ENCODE data around the gene NCK2. TPM values are rescaled to one million over a fixed set of nuclear protein-coding genes. Genes with fewer than 3 reads are reported as not detected.

Gene NCK2
- total and polyA plus RNA-seq, 2 of the 4 experiments (the other 2 are of a cell fraction): 15.8 to 22.2 TPM

- BruUV-seq (replicated peaks): no TSS peak
These were observed 133.2 kb downstream of the NCK2 start for GRCh38 chr2:105877945-105878344.

More at GRCh38 chr2:105877945-105878344, 133.2 kb downstream of the NCK2 start:
- Histone ChIP-seq H3K4me2 (ENCODE audit: low read depth, low read length) (no peak overlapping the region), H4K91ac (ENCODE audit: insufficient read depth, low read depth, low read length) (no peak overlapping the region), H3K56ac (ENCODE audit: extremely low read depth, insufficient read depth, low read length) (no peak overlapping the region), H3K9me3 (ENCODE audit: control insufficient read depth, insufficient read depth, low read length) (peaks cover 2% of the 10 kb centered on the region; the same call in 1 of the 2 replicates), H3K4ac (ENCODE audit: low read depth, low read length) (no peak overlapping the region), H4K20me1 (ENCODE audit: insufficient read depth, low read length) (no peaks in the 10 kb centered on the region), H2BK120ac (ENCODE audit: low read depth, low read length) (no peak overlapping the region), H3K27me3 (ENCODE audit: control insufficient read depth, insufficient read depth, low read length) (no peaks in the 10 kb centered on the region), H3K79me1 (ENCODE audit: low read depth in 1 of 2, low read length in 2 of 2) (peaks cover 22 to 53% of the 10 kb centered on the region in 2 experiments), H3K9me1 (ENCODE audit: insufficient read depth, low read length) (0 out of 2 replicates have a peak, but pooled peaks cover 10% of the 10 kb centered on the region), H2BK20ac (ENCODE audit: low read depth, low read length) (no peak overlapping the region), H3K9ac (ENCODE audit: low read depth, low read length) (no peak overlapping the region), H4K5ac (ENCODE audit: low read depth, low read length) (no peak overlapping the region), H3K18ac (ENCODE audit: low read depth, low read length) (no peak overlapping the region), H2AK9ac (replicated peaks; ENCODE audit: low read depth, low read length, poor library complexity) (no peak overlapping the region), H2AK5ac (ENCODE audit: low read depth, low read length) (no peak overlapping the region), H2BK15ac (ENCODE audit: low read depth, low read length) (no peak overlapping the region), H2AFZ (replicated peaks; ENCODE audit: low read length, poor library complexity) (no peak overlapping the region), H3K4me1 (ENCODE audit: control insufficient read depth, insufficient read depth, low read length) (peaks cover 6% of the 10 kb centered on the region), H3K36me3 (ENCODE audit: control insufficient read depth, insufficient read depth, low read length) (peaks cover 10% of the 10 kb centered on the region), H2BK5ac (ENCODE audit: low read depth, low read length, poor library complexity, severe bottlenecking) (no peak overlapping the region), H3K14ac (replicated peaks; ENCODE audit: low read depth, low read length) (no peak overlapping the region), H3K23ac (ENCODE audit: low read depth, low read length) (no peak overlapping the region), H3K4me3 (ENCODE audit: insufficient read depth, low read depth, low read length) (no peak overlapping the region), H4K8ac (ENCODE audit: low read depth in 2 of 2, low read length in 2 of 2) (no peak overlapping the region), H3K27ac (ENCODE audit: insufficient read depth, low read length) (no peak overlapping the region)
- no peak for ATAC-seq (ENCODE audit: low read depth)
- ChIA-PET CTCF (no interaction called here), POLR2A (ENCODE audit: unreplicated experiment) (no interaction called here)
- dilution Hi-C loops (cut with HindIII; ENCODE audit: low sequenced_read_pairs, unreplicated experiment): no loop called here
- DNase-seq: no peak
- TF ChIP-seq CEBPB (IDR thresholded peaks at IDR 0.05; ENCODE audit: low read depth, low read length): no peak
- TF ChIP-seq POLR2A (IDR thresholded peaks at IDR 0.05; ENCODE audit: low read depth, low read length): no peak
- no peak for TF ChIP-seq USF2 (IDR thresholded peaks at IDR 0.05; ENCODE audit: low read depth, low read length)
- no peak for TF ChIP-seq MAZ (IDR thresholded peaks at IDR 0.05; ENCODE audit: borderline replicate concordance, low read depth, low read length)
- no peak for TF ChIP-seq BHLHE40 (IDR thresholded peaks at IDR 0.05; ENCODE audit: low read depth, low read length)
- no peak for TF ChIP-seq RAD21 (IDR thresholded peaks at IDR 0.05; ENCODE audit: low read length)
- TF ChIP-seq, protein P1, sequence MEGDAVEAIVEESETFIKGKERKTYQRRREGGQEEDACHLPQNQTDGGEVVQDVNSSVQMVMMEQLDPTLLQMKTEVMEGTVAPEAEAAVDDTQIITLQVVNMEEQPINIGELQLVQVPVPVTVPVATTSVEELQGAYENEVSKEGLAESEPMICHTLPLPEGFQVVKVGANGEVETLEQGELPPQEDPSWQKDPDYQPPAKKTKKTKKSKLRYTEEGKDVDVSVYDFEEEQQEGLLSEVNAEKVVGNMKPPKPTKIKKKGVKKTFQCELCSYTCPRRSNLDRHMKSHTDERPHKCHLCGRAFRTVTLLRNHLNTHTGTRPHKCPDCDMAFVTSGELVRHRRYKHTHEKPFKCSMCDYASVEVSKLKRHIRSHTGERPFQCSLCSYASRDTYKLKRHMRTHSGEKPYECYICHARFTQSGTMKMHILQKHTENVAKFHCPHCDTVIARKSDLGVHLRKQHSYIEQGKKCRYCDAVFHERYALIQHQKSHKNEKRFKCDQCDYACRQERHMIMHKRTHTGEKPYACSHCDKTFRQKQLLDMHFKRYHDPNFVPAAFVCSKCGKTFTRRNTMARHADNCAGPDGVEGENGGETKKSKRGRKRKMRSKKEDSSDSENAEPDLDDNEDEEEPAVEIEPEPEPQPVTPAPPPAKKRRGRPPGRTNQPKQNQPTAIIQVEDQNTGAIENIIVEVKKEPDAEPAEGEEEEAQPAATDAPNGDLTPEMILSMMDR (conservative IDR thresholded peaks at IDR 0.05; ENCODE audit: low read depth, low read length): no peak
- no peak for TF ChIP-seq RFX5 (IDR thresholded peaks at IDR 0.05; ENCODE audit: low read depth, low read length)
- TF ChIP-seq MAFK (IDR thresholded peaks at IDR 0.05; ENCODE audit: low read depth, low read length): no peak
- no peak for TF ChIP-seq CHD1 (IDR thresholded peaks at IDR 0.05; ENCODE audit: low read depth, low read length)
- no peak for TF ChIP-seq SMC3 (IDR thresholded peaks at IDR 0.05; ENCODE audit: low read depth, low read length)
- in situ Hi-C loops (cut with MboI; ENCODE audit: low sequenced_read_pairs): no loop called here
- intact Hi-C loops (cut with micrococcal nuclease): no loop called here
- 90% methylated on average over 2 of the region's 2 CpGs; no CpG with 5 or more reads in 1 of the 2 experiments for WGBS, 2 experiments (ENCODE audit: extremely low coverage in 2 of 2, insufficient read length in 1 of 2)

All from IMR-90 (cell line).